ENCODE measurements around the gene TAS1R2.
"Not testable (repeated sequence)": the region's sequence is repeated elsewhere in the genome, so short reads cannot be mapped to it uniquely, and the experiment has no call there.

The TAS1R2 gene

DNA sequence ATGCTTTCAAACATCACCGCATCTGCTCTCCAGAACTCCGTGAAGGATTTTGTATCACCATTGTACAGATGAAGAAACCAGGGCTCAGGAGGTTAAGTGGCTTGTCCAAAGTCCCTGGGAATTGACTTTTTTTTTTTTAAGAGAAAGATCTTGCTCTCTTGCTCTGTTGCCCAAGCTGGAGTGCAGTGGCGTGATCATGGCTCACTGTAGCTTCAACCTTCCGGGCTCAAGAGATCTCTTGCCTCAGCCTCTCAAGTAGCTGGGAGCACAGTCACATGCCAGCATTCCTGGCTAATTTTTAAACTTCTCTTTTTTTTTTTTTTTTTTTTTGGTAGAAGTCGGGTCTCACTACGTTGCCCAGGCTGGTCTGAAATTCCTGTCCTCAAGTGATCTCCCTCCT lies 6.9 kb upstream of the TAS1R2 start:
- Histone ChIP-seq H3K9me3 (ENCODE audit: low read length) (no peaks in the 10 kb centered on the region), H3K27ac (ENCODE audit: low read depth, low read length) (no peak overlapping the region)

DNA sequence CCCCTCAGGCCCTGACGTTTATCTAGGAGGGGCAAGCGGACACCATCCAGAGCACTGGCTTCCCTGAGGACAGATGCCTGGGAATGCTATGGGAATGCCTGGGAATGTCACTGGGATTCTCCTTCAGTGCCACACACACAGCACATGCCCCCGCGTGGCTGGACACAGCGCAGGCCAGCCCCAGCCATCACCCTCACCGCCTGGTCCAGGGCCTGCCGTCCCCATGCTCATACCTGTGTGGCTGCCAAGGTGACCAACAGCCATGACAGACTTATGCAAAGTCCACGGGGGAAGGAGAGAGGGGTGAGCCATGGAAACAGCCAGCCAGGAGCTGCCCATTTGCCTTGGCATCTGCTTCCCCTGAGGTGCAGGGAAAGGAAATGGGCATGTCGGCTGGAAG lies 5.7 kb upstream of the TAS1R2 start:
- Histone ChIP-seq H3K27me3 (ENCODE audit: control insufficient read depth in 1 of 2, insufficient read depth in 2 of 2, low read length in 2 of 2) (no peaks in the 10 kb centered on the region), H3K27ac (ENCODE audit: low read depth, low read length) (no peak overlapping the region), H3K36me3 (ENCODE audit: insufficient read depth, low read length) (no peaks in the 10 kb centered on the region), H3K9ac (ENCODE audit: low read length) (no peak overlapping the region), H3K9me3 (ENCODE audit: low read length) (no peaks in the 10 kb centered on the region), H3K4me1 (ENCODE audit: insufficient read depth, low read length) (no peaks in the 10 kb centered on the region), H3K4me3 (ENCODE audit: low read depth in 1 of 2, low read length in 2 of 2) (no peak overlapping the region)

More for the DNA sequence above, 6.9 kb upstream of the TAS1R2 start:
- no peaks in the 10 kb centered on the region for H3K27me3 ChIP-seq (ENCODE audit: control insufficient read depth in 1 of 2, insufficient read depth in 2 of 2, low read length in 2 of 2)
- no peak overlapping the region for H3K9ac ChIP-seq (ENCODE audit: low read length)
- no peak overlapping the region for H3K4me3 ChIP-seq (ENCODE audit: low read depth in 1 of 2, low read length in 2 of 2)
- H3K4me1 ChIP-seq (ENCODE audit: insufficient read depth, low read length): no peaks in the 10 kb centered on the region
- no peaks in the 10 kb centered on the region for H3K36me3 ChIP-seq (ENCODE audit: insufficient read depth, low read length)

DNA sequence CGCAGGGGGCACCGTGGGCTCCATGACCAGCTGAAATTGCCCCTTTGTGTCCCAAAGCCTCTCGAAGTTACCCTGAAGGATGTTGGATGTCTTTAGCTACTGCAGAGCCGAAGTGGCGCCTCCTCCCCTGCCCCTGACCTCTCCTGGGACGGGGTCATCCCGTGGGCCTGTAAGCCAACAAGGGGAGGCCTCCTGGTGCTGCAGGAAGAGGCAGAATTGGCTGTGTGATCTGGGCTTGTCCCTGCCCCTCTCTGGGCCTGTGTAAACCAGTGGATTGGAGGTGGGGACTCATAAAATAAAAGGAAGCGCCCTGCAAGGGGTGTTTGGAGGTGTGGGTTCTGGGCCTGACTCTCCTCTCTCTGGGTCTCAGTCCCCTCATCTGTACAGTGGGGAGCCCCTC lies 2.1 kb upstream of the TAS1R2 start:
- Histone ChIP-seq H3K27ac (ENCODE audit: low read depth, low read length) (no peak overlapping the region), H3K36me3 (ENCODE audit: insufficient read depth, low read length) (no peaks in the 10 kb centered on the region), H3K4me1 (ENCODE audit: insufficient read depth, low read length) (no peaks in the 10 kb centered on the region), H3K4me3 (ENCODE audit: low read depth in 1 of 2, low read length in 2 of 2) (no peak overlapping the region), H3K27me3 (ENCODE audit: control insufficient read depth in 1 of 2, insufficient read depth in 2 of 2, low read length in 2 of 2) (no peaks in the 10 kb centered on the region), H3K9ac (ENCODE audit: low read length) (no peak overlapping the region), H3K9me3 (ENCODE audit: low read length) (no peaks in the 10 kb centered on the region)

DNA sequence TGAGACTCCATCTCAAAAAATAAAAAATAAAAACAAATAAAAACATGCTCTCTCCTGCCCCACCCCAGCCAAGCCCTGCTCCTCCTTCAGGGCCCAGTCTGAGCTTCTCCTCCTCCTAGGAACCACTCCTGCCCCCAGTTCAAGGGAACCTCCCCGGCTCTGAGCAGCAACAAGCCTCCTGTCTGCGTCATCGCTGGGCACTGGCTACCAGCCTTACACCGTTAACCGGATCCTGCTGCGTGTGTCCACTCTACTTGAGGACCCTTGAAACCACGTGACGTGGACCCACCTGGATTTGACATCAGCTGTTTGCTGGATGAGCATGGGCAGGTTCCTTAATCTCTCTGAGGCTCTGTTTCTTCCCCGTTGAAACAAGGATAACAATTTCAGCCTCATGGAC lies 1.6 kb upstream of the TAS1R2 start:
- no peak overlapping the region for H3K9ac ChIP-seq (ENCODE audit: low read length)
- H3K27me3 ChIP-seq (ENCODE audit: control insufficient read depth in 1 of 2, insufficient read depth in 2 of 2, low read length in 2 of 2): no peaks in the 10 kb centered on the region
- no peak overlapping the region for H3K4me3 ChIP-seq (ENCODE audit: low read depth in 1 of 2, low read length in 2 of 2)
- H3K9me3 ChIP-seq (ENCODE audit: low read length): no peaks in the 10 kb centered on the region
- no peaks in the 10 kb centered on the region for H3K4me1 ChIP-seq (ENCODE audit: insufficient read depth, low read length)
- no peaks in the 10 kb centered on the region for H3K36me3 ChIP-seq (ENCODE audit: insufficient read depth, low read length)
- no peak overlapping the region for H3K27ac ChIP-seq (ENCODE audit: low read depth, low read length)

DNA sequence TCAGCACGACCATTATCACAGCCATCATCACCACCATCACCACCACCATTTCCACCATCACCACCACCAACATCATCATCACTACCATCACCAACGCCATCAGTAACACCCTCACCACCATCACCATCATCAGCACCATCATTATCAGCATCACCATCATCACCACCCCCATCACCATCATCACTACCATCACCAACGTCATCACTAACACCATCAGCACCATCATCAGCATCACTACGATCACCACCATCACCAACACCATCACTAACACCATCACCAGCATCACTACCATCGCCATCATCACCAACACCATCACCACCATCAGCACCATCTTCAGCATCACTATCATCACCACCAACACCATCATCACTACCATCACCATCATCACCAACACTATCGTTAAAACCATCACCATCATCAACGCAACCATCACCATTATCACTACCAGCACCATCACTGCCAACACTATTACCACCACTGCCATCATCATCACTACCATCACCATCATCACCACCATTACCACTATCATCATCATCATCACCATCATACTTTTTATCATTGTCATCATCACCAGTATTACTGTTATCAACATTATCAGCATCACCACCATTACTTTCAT lies 1.3 kb downstream of the TAS1R2 start:
- Histone ChIP-seq H3K4me1 (ENCODE audit: insufficient read depth, low read length) (no peaks in the 10 kb centered on the region), H3K9ac (ENCODE audit: low read length) (no peak overlapping the region), H3K4me3 (ENCODE audit: low read depth in 1 of 2, low read length in 2 of 2) (no peak overlapping the region), H3K9me3 (ENCODE audit: low read length) (no peaks in the 10 kb centered on the region), H3K27me3 (ENCODE audit: control insufficient read depth in 1 of 2, insufficient read depth in 2 of 2, low read length in 2 of 2) (no peaks in the 10 kb centered on the region), H3K36me3 (ENCODE audit: insufficient read depth, low read length) (no peaks in the 10 kb centered on the region), H3K27ac (ENCODE audit: low read depth, low read length) (no peak overlapping the region)

DNA sequence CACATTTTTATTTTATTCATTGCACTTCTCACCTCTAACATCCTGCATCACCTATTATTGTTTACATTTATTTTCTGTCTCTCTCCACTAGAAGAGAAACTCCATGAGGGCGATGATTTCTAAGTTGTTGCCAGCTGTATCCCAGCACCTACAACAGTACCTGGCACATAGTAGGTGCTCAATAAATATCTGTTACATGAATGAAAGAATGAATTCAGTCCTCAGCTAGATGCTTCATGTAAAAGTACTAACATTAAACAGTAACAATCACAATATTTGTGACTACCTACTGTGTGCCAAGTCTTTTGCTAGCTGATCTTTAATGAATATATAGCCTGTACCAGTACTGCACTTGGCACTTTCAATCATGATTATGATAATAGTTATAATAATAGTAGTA lies 3.0 kb downstream of the TAS1R2 start:
- Histone ChIP-seq H3K9ac (ENCODE audit: low read length) (no peak overlapping the region), H3K27me3 (ENCODE audit: control insufficient read depth in 1 of 2, insufficient read depth in 2 of 2, low read length in 2 of 2) (no peaks in the 10 kb centered on the region), H3K4me1 (ENCODE audit: insufficient read depth, low read length) (no peaks in the 10 kb centered on the region), H3K27ac (ENCODE audit: low read depth, low read length) (no peak overlapping the region), H3K9me3 (ENCODE audit: low read length) (no peaks in the 10 kb centered on the region), H3K36me3 (ENCODE audit: insufficient read depth, low read length) (no peaks in the 10 kb centered on the region), H3K4me3 (ENCODE audit: low read depth in 1 of 2, low read length in 2 of 2) (no peak overlapping the region)

DNA sequence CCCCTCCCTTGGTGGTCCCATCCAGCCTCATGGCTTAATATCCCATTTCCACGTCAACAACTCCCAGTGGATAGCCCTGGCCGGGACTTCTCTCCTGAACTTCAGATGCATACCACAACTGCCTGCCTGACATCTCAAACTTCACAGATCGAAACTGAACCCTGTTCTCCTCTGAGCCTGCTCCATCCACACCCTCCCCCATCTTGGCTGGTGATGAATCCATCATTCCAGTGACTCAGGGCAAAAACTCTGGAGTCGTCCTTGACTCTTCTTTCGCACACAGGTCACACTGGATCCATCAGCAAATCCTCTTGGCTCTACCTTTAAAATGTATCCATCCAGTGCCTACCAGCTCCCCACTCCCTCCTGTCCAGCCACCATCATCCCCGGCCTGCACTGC lies 3.9 kb downstream of the TAS1R2 start:
- no peaks in the 10 kb centered on the region for H3K4me1 ChIP-seq (ENCODE audit: insufficient read depth, low read length)
- no peak overlapping the region for H3K9ac ChIP-seq (ENCODE audit: low read length)
- H3K27ac ChIP-seq (ENCODE audit: low read depth, low read length): no peak overlapping the region
- H3K4me3 ChIP-seq (ENCODE audit: low read depth in 1 of 2, low read length in 2 of 2): no peak overlapping the region
- H3K9me3 ChIP-seq (ENCODE audit: low read length): no peaks in the 10 kb centered on the region
- no peaks in the 10 kb centered on the region for H3K27me3 ChIP-seq (ENCODE audit: control insufficient read depth in 1 of 2, insufficient read depth in 2 of 2, low read length in 2 of 2)
- no peaks in the 10 kb centered on the region for H3K36me3 ChIP-seq (ENCODE audit: insufficient read depth, low read length)

DNA sequence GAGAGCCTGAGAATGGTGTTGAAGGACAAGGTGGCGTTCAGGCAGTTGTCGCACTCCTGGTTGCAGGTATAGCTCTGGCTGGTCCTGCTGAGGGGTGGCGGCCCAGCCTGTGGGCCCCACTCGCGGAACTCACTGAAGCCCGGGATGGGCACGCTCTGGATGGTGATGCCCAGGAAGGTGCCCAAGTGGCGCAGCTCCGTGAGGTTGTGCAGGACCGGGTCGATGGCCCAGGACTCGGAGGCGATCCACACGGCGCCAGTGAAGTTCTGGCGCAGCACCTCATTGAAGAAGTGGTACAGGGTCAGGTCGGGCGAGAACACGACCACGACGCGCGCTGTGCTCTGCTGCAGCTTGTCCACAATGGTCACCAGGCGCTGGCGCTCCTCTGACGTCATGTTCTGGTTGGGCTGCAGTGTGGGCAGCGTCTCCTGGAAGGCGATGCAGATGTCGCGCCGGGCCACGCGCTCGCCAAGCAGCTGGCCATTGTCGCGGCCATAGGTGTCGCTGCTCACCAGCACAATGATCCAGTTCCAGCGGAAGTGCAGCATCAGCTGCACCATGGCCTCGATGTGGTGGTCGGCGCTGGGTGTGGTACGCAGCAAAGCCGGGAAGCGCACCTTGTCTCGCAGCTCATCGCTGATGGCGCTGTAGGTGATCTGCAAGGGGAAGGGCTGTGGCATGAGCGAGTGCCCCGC lies 5.0 kb downstream of the TAS1R2 start:
- Histone ChIP-seq H3K27me3 (ENCODE audit: control insufficient read depth in 1 of 2, insufficient read depth in 2 of 2, low read length in 2 of 2) (no peaks in the 10 kb centered on the region), H3K36me3 (ENCODE audit: insufficient read depth, low read length) (no peaks in the 10 kb centered on the region), H3K9ac (ENCODE audit: low read length) (no peak overlapping the region), H3K9me3 (ENCODE audit: low read length) (no peaks in the 10 kb centered on the region), H3K27ac (ENCODE audit: low read depth, low read length) (no peak overlapping the region), H3K4me3 (ENCODE audit: low read depth in 1 of 2, low read length in 2 of 2) (no peak overlapping the region), H3K4me1 (ENCODE audit: insufficient read depth, low read length) (no peaks in the 10 kb centered on the region)

DNA sequence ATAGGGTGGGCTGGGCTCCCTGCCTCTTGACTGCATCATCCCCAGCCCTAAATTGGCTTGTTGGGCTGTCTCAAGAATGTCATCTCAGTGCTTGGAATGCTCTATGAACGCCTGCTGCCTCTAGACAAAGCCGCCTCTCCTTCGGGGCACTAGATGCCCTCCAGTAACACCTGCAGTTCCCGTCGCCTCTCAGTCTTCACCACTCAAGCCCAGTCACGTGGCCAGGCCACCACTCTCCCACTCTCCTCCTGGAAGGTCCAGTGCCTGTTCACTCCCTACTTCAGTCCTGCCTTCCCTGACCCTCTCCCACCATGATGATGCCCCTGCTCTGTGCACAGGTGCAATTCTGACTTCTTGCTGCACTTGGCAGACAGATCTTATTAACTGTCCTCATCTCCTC lies 7.0 kb downstream of the TAS1R2 start:
- no peaks in the 10 kb centered on the region for H3K9me3 ChIP-seq (ENCODE audit: low read length)
- H3K4me3 ChIP-seq (ENCODE audit: low read depth in 1 of 2, low read length in 2 of 2): no peak overlapping the region
- H3K36me3 ChIP-seq (ENCODE audit: insufficient read depth, low read length): no peaks in the 10 kb centered on the region
- no peaks in the 10 kb centered on the region for H3K4me1 ChIP-seq (ENCODE audit: insufficient read depth, low read length)
- no peak overlapping the region for H3K27ac ChIP-seq (ENCODE audit: low read depth, low read length)
- H3K27me3 ChIP-seq (ENCODE audit: control insufficient read depth in 1 of 2, insufficient read depth in 2 of 2, low read length in 2 of 2): no peaks in the 10 kb centered on the region
- no peak overlapping the region for H3K9ac ChIP-seq (ENCODE audit: low read length)

DNA sequence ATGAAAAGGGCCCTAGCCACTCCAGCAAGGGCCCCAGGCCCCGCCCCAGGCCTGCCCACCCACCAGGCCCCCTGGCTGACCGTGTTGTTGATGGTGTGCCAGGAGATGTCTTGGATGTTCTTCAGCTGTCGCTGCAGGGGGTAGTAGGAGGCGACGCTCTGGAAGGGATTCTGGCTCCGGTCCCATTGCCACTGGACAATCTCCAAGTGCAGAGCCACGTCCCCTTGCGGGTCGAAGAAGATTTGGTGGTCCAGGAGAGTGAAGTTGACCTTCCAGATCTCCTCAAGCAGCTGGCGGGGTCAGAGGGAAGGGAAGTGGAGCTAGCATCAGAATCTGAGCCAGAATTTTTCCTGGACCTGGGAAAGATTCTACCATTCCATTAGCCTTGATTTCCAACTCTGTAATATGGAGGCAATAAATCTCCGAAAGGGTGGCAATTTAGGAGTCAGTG lies 10.2 kb downstream of the TAS1R2 start:
- Histone ChIP-seq H3K36me3 (ENCODE audit: insufficient read depth, low read length) (no peaks in the 10 kb centered on the region), H3K27ac (ENCODE audit: low read depth, low read length) (no peak overlapping the region), H3K9ac (ENCODE audit: low read length) (no peak overlapping the region), H3K4me1 (ENCODE audit: insufficient read depth, low read length) (no peaks in the 10 kb centered on the region), H3K9me3 (ENCODE audit: low read length) (no peaks in the 10 kb centered on the region), H3K4me3 (ENCODE audit: low read depth in 1 of 2, low read length in 2 of 2) (no peak overlapping the region), H3K27me3 (ENCODE audit: control insufficient read depth in 1 of 2, insufficient read depth in 2 of 2, low read length in 2 of 2) (no peaks in the 10 kb centered on the region)

DNA sequence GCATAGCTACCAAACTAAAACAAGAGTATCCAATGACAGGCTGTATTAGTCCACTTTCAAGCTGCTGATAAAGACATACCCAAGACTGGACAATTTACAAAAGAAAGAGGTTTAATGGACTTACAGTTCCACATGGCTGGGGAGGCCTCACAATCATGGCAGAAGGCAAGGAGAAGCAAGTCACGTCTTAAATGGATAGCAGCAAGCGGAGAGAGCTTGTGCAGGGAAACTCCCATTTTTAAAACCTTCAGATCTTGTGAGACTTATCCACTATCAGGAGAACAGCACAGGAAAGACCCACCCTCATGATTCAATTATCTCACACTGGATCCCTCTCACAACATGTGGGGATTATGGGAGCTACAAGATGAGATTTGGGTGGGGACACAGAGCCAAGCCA lies 11.7 kb downstream of the TAS1R2 start:
- H3K4me1 ChIP-seq (ENCODE audit: insufficient read depth, low read length); H3K9ac ChIP-seq (ENCODE audit: low read length); H3K36me3 ChIP-seq (ENCODE audit: insufficient read depth, low read length); H3K4me3 ChIP-seq (ENCODE audit: low read depth in 1 of 2, low read length in 2 of 2); H3K27ac ChIP-seq (ENCODE audit: low read depth, low read length); H3K9me3 ChIP-seq (ENCODE audit: low read length); H3K27me3 ChIP-seq (ENCODE audit: control insufficient read depth in 1 of 2, insufficient read depth in 2 of 2, low read length in 2 of 2): not testable (repeated sequence)

DNA sequence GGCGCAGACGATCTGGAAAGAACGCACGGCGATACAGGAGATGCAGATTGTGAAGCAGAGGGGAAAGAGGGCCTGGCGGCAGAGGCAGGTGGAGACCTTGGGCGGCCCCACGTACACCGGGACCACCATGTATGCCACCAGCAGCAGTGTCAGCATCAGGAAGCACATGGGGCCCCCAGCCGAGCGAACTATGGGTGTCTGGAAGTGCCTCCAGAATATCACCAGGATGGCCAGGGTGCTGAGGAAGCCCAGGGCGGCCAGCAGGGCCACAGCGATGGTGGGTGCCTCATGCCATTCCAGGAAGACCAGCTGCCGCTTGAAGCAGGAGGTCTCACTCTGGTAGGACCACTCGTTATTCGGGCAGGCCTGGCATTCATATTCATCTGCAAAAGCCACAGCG lies 19.3 kb downstream of the TAS1R2 start:
- H3K4me1 ChIP-seq (ENCODE audit: insufficient read depth, low read length): no peaks in the 10 kb centered on the region
- no peak overlapping the region for H3K27ac ChIP-seq (ENCODE audit: low read depth, low read length)
- H3K9me3 ChIP-seq (ENCODE audit: low read length): no peaks in the 10 kb centered on the region
- H3K36me3 ChIP-seq (ENCODE audit: insufficient read depth, low read length): no peaks in the 10 kb centered on the region
- no peak overlapping the region for H3K4me3 ChIP-seq (ENCODE audit: low read depth in 1 of 2, low read length in 2 of 2)
- no peak overlapping the region for H3K9ac ChIP-seq (ENCODE audit: low read length)
- peaks cover 0 to 6% of the 10 kb centered on the region in 2 donors for H3K27me3 ChIP-seq (ENCODE audit: control insufficient read depth in 1 of 2, insufficient read depth in 2 of 2, low read length in 2 of 2)
